ENCODE measurements around the gene PSMD2. TPM values are rescaled to one million over a fixed set of nuclear protein-coding genes. Genes with fewer than 3 reads are reported as not detected.
A peak's percentile ranks its signal among the peaks of the same experiment; 100 is the strongest.

The PSMD2 gene
- total and polyA plus RNA-seq, 7 donors: 105 to 246 (median 174) TPM

GRCh38 chr3:184275381-184275701, 23.7 kb upstream of the PSMD2 start:
- intact Hi-C loops (cut with DNase I): no loop called here
- 56 to 72% methylated on average over 12 of the region's 12 CpGs for WGBS, 2 donors
- Histone ChIP-seq H3K27ac (no peak overlapping the region), H3K36me3 (no peaks in the 10 kb centered on the region), H3K4me1 (peaks cover 0 to 5% (median 3%) of the 10 kb centered on the region in 4 donors), H3K27me3 (peaks cover 14 to 46% (median 26%) of the 10 kb centered on the region in 3 donors), H3K9me3 (no peaks in the 10 kb centered on the region), H3K4me3 (no peak overlapping the region)
- DNase-seq: no peak
- TF ChIP-seq POLR2AphosphoS5 (IDR thresholded peaks at IDR 0.05): no peak
- no peak for TF ChIP-seq EP300 (IDR thresholded peaks at IDR 0.05)
- no peak for TF ChIP-seq POLR2A (IDR thresholded peaks at IDR 0.05)
- TF ChIP-seq CTCF (IDR thresholded peaks at IDR 0.05): no peak

- Histone ChIP-seq H3K4me1 (peaks cover 0 to 5% (median 3%) of the 10 kb centered on the region in 4 donors), H3K9me3 (no peaks in the 10 kb centered on the region), H3K27me3 (peaks cover 14 to 43% (median 26%) of the 10 kb centered on the region in 3 donors), H3K36me3 (no peaks in the 10 kb centered on the region), H3K4me3 (peak within 1 kb of the TSS in 1 of 4 donors; percentile 15), H3K27ac (no peak within 1 kb of the TSS)
- intact Hi-C loops (cut with DNase I): no loop called here
- TF ChIP-seq CTCF (IDR thresholded peaks at IDR 0.05) (no peak), POLR2AphosphoS5 (IDR thresholded peaks at IDR 0.05) (no peak), POLR2A (IDR thresholded peaks at IDR 0.05) (no peak), EP300 (IDR thresholded peaks at IDR 0.05) (no peak)
- no peak for DNase-seq
- 17% methylated on average over 65 of the region's 65 CpGs for WGBS, 2 donors
Measured at GRCh38 chr3:184275961-184276910, 22.8 kb upstream of the PSMD2 start, which contains the start of gene ECE2. Gene ECE2 (plus strand): TSS chr3:184276022. CDS start chr3:184276154, 132 bp downstream.

- Histone ChIP-seq H3K9me3 (no peaks in the 10 kb centered on the region), H3K4me1 (peaks cover 0 to 5% (median 3%) of the 10 kb centered on the region in 4 donors), H3K4me3 (no peak overlapping the region), H3K36me3 (no peaks in the 10 kb centered on the region), H3K27me3 (peaks cover 14 to 43% (median 26%) of the 10 kb centered on the region in 3 donors), H3K27ac (no peak overlapping the region)
- 91 to 94% methylated on average over 6 of the region's 6 CpGs for WGBS, 2 donors
- no peak for DNase-seq
- TF ChIP-seq POLR2A (IDR thresholded peaks at IDR 0.05): no peak
- TF ChIP-seq CTCF (IDR thresholded peaks at IDR 0.05): no peak
- no peak for TF ChIP-seq POLR2AphosphoS5 (IDR thresholded peaks at IDR 0.05)
- TF ChIP-seq EP300 (IDR thresholded peaks at IDR 0.05): no peak
- intact Hi-C loops (cut with DNase I): no loop called here
Measured at GRCh38 chr3:184277366-184277765, 21.7 kb upstream of the PSMD2 start.

- TF ChIP-seq POLR2AphosphoS5 (IDR thresholded peaks at IDR 0.05) (no peak), POLR2A (IDR thresholded peaks at IDR 0.05) (no peak), EP300 (IDR thresholded peaks at IDR 0.05) (no peak), CTCF (IDR thresholded peaks at IDR 0.05) (no peak)
- DNase-seq: no peak
- Histone ChIP-seq H3K9me3 (no peaks in the 10 kb centered on the region), H3K4me3 (no peak overlapping the region), H3K27me3 (peaks cover 0 to 6% (median 0%) of the 10 kb centered on the region in 3 donors), H3K4me1 (no peaks in the 10 kb centered on the region), H3K27ac (no peak overlapping the region), H3K36me3 (no peaks in the 10 kb centered on the region)
- 77 to 85% methylated on average over 4 of the region's 4 CpGs for WGBS, 2 donors
- intact Hi-C loops (cut with DNase I): no loop called here
Measured at GRCh38 chr3:184282941-184283340, 16.1 kb upstream of the PSMD2 start.

All from sigmoid colon (tissue), 7 donors.